NCI-H187 (cell line): ENCODE data around the gene NDUFA1.
"Not testable (repeated sequence)": the region's sequence is repeated elsewhere in the genome, so short reads cannot be mapped to it uniquely, and the experiment has no call there.

ENCODE experiments used
- DNase-seq, 2 experiments: peaks; one replicate each; lab custom pipeline; 2025; lab: John Stamatoyannopoulos, UW

Gene NDUFA1

DNA sequence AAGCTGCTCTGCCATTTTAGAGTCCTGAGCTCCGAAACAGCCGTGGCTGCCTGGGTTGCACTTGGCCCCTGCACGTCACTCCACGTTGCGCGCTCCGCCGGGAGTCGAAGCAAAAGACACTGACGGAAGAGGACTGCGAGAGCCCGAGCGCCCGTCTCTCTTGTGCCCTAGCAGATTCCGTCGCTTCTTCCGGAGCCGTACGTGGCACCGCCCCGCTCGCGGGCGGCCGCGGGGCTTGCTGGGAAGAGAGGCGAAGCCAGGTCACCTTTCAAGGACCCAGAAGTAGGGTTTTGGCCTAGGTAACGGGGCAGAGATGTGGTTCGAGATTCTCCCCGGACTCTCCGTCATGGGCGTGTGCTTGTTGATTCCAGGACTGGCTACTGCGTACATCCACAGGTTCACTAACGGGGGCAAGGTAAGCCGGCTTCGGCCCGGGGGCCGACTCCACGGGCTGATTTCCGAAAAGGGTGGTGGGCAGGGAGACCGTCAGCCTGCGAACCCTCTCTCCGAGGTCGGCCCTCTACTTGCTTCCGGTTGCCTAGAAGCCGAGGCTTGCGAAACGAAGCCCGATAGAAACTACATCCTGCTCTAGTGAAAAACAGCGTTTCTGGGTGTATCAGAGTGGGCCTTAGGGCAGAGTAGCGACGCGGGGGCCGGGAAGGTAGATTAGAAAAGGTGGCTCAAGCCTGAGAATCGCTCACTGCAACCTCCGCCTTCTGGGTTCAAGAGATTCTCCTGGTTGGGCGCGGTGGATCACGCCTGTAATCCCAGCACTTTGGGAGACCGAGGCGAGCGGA is at the start of gene NDUFA1, which contains the start of gene RNF113A:
NDUFA1 (plus strand) TSS at position 234 of the 797 bp plus-strand sequence; CDS start at position 314, 80 bp downstream.
RNF113A (minus strand) TSS at position 135 of the 797 bp plus-strand sequence; CDS start at position 15, 120 bp downstream.
- peak; percentile 74 to 88 for DNase-seq

DNA sequence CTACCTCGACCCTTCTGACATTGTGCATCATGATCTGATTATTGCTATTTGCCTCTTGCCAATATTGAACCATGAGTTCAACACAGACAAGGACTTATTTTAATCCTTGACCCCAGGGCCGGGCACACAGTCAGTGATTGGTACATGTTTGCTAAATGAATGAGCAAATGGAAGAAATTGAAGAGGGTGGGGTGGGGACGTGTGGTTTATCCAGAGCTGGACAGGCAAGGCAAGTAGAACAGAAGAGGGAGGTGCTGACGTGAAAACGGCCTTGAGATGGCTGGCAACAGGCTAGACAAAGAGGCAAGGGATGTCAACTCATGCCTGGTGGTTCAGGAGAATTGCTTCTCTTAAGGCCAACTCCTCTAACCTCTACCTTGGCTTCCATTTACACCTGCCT is 47.4 kb upstream of the NDUFA1 start:
- not testable (repeated sequence) for DNase-seq

DNA sequence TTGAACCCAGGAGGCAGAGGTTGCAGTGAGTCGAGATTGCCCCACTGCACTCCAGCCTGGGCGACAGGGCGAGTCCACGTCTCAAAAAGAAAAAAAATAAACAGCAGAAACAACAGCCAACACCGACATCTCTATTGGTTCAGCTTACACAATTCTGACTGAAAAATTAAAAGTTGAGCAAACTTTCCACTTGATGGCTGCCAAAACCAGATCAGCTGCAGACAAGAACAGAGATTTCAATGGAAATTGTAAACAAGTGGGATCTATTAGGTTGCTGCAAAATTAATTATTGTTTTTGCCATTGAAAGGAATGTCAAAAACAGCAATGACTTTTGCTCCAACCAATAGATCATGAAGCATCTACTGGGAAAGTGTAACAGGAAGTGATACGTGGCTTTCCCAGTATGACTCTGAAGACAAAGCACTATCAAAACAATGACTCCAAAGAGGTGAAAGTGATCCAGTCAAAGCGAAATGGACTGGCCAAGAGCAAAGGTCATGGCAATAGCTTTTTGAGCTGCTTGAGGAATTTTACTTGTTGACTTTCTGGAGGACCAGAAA is 45.2 kb upstream of the NDUFA1 start:
- no peak for DNase-seq

DNA sequence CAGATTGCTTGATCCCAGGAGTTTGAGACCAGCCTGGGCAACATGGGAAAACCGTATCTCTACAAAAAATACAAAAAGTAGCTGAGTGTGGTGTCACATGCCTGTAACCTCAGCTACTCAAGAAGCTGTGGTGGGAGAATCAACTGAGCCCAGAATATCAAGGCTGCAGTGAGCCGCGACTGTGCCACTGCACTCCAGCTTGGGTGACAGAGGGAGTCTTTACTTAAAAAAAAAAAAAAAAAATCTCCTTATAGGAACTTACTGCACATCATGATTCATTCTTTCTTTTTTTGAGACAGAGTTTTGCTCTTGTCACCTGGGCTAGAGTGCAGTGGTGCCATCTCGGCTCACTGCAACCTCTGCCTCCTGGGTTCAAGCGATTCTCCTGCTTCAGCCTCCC is 43.2 kb upstream of the NDUFA1 start:
- no peak for DNase-seq

DNA sequence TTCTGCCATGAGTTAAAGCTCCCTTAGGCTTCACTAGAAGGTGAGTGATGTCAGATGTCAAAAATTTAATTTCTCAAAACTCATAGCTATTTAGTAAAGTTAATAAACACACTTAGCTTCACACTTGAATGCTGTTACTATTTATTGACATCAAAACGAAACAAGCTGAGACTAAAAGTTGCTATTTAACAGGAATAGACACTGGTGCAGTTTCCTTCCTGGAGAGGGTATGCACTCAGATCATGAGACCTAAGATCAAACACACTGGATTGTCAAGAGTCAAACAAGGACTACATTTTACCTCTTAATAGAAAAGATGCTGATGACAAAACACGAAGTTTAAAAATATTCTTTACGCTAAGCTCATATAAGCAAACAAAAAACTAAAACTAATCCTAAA is 37.7 kb upstream of the NDUFA1 start:
- DNase-seq, result no peak

DNA sequence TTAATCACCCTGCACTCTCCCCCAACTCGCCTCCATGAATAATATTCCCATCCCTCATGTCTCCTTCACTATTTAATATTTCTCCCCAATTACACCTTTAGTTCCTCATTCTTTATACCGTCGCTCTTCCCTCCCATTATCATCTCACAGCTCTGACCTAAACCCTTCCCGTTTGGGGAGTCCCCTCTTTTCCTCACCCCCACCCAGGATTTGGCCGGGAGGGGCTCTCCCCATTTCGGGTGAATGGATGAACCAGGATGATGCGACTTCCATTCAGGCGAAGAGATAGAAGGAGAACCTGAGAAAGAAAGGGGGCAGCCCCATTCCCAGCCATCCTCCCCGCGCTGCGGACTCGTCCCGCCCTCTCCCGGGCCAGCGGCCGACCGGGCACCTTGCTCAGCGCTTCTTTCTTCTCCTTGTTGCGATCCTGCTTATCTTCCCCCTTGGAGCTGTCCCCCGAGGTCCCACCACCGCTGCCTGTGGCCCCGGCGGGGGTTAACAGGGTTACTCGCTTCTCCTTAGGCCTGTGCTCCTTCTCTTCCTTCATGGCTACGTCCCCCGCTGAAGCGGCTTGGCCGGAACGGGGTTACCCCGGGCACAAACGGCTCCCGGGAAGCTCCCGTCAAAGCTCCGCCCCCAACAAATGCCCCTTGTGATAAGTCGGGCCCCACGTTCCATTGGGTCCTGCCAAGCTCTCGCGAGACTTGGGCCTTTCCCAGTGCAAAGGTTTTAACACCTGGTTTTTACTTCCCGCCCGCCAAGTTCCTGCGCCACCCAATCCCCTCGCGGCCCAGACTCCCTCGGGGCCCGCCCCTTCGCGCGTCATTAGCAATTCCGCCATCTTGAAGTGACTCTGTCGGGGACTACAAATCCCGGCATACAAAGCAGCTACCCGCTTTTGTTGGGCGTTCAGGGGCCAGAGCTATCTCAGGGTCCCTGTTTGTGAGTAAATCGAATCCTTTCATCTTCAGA is 19.0 kb upstream of the NDUFA1 start, which contains the start of gene UPF3B:
UPF3B (minus strand) TSS at position 582 of the 972 bp plus-strand sequence; CDS start at position 547, 35 bp downstream.
- peak; percentile 93 to 99 for DNase-seq

DNA sequence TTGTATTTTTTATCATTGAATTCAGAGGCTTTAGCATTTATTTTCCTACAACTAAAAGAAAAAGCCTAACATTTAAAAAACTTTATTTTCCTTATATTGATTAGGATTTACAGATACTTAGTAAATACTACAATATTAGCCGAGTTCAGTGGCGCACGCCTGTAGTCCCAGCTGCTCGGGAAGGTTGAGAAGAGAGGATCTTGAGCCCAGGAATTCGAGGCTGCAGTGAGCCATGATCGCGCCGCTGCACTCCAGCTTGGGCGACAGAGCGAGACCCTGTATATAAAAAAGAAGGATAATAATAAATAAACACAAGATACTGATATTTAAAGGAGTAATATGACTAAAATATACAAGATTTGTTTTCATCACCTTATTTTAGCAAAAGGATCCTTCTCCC is 18.2 kb upstream of the NDUFA1 start:
- DNase-seq, result no peak

DNA sequence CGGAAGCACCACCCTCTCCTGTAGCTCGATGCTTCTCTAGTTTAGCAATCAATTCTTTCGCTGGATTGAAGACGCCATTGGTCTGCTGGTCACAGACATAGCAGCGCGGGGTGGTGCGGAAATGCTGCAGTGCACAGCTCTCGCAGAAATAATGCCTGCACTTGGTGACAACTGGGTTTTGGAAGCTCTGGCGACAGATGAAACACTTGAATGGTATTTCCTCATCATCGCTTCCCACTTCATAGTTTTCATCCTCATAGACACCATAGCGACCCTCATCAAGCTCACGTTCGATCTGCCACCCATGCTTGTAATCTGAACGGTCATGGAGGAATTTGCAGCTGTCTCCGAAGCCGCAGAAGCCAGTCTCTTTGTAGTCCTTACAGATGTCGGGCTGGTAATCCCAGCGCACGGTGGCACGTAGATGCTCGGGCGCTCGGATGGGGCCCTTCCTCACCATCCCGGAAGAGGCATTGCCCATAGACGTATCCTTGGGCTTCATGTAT is 953 bp upstream of the NDUFA1 start:
- peak in 1 of 2 experiments; percentile 43 for DNase-seq

DNA sequence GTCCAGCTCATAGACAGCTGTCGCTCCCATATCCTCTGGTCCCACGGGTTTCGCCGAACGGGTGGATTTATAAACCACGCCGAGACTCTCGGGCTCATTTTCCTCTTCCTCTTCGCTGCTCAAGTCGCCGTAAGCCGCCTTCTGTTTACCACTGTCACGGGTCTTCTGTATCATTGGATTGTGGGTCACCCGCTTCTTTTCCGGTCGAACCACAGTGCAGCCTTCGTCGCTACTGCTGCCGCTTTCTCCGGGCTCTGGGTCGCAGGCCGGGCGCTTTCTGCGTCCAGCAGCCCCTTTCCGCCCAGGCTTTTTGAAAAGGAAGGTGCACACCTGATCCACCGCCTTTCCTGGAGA is 410 bp upstream of the NDUFA1 start:
- peak in 1 of 2 experiments; percentile 52 for DNase-seq

DNA sequence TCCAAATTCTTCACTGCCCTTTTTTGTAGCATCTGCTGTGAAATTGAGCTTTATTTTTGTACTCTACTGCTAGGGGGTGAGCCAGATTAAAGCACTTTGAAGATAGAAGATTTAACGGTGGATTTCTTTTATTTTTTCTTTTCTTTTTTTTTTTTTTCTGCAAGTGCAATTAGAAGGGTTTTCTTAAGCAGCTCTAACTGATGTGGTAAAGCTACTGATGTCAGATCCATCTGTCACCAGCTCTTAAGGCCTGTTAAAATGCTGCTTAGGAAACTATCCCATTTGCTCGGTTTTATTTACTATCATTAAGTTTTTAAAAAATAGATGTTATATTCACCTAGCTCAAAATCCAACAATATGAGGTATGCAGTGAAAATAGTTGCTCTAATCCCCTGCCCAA is 7.1 kb downstream of the NDUFA1 start:
- no peak for DNase-seq

DNA sequence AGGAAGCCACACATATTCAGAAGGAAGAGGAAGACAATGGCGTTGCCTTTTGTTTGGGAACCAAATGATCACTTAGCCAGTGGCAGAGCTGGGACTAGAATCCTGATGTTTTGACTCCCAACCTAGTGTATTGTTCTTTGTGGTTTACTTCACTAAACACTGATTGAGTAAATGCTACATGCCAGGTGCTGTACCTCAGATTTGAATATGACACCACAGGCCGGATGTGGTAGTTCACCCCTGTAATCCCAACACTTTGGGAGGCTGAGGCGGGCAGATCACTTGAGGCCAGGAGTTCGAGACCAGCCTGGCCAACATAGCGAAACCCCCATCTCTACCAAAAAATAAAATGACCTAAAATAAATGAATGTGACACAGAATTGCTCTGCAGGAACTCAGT is 8.4 kb downstream of the NDUFA1 start:
- DNase-seq, result no peak

DNA sequence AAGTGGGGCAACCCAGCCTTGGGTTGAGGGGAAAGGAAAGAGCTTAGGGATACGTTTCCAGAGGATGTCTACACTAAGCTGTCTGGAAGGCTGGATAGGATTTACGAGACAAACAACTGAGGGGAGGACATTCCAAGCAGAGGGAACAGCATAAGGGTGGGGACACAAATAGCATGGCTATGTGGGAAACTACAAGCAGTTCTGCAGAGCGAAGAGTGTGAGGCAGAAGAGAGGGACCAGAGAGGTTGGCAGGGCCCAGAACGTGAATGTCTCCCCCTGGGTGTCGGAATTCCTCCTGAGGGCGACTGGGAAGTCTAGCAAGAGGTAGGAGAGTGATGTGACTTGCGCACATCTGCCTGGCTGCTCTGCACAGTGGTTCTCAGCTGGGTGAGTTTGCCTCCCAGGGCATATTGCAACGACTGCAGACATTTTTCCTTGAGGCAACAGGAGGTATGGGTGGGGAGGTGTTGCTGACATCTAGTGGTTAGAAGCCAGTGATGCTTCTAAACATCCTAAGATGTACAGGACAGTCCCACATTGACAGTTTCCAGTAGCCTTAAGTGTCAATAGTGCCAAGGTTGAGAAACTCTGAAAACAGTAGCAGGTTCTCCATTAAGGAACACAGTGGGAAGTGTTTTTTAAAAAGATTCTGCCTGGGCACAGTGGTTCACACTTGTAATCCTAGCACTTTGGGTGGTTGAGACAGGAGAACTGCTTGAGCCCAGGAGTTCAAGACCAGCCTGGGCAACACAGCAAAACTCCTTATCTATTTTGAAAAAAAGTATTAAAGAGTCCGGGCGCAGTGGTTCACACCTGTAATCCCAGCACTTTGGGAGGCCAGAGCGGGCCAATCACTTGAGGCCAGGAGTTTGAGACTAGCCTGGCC is 9.2 kb downstream of the NDUFA1 start:
- DNase-seq, result peak in 1 of 2 experiments; percentile 4

DNA sequence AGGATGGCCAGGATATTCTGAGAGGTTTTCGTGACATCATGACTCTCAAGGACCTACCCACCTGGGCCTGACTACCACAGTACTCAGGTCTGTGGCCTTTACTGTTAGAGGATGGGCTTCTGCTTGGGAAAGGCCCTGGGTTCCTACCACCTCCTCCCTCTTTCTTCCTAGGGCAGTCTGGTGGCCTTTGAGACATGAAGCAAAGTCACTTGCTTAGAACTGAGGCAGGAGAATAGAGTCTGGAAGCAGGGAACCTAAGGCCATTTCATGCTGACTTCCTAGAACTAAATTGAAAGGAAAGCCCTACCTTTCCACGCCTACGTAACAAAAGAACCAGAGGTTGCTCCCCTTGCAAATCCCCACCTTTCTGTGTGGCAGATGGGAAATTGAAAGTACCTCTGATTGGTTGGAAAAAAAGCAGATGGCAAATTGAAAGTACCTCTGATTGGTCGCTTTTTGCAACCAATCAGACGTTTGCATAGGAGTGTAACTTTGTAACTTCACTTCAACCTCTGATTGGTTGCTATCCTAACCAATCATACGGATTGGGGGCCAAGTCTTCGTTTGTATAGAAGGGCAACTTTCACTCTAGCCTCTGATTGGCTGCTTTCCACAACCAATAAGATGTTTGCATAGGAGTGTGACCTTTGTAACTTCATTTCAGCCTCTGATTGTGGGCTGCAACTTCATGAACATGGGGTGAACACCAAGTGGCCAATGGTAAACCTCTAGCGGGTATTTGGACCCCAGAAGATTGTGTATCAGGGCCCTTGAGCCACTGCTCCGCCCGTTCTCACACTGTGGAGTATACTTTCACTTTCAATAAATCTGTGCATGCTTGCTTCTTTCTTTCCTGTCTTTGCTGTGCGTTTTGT is 14.2 kb downstream of the NDUFA1 start:
- no peak for DNase-seq

DNA sequence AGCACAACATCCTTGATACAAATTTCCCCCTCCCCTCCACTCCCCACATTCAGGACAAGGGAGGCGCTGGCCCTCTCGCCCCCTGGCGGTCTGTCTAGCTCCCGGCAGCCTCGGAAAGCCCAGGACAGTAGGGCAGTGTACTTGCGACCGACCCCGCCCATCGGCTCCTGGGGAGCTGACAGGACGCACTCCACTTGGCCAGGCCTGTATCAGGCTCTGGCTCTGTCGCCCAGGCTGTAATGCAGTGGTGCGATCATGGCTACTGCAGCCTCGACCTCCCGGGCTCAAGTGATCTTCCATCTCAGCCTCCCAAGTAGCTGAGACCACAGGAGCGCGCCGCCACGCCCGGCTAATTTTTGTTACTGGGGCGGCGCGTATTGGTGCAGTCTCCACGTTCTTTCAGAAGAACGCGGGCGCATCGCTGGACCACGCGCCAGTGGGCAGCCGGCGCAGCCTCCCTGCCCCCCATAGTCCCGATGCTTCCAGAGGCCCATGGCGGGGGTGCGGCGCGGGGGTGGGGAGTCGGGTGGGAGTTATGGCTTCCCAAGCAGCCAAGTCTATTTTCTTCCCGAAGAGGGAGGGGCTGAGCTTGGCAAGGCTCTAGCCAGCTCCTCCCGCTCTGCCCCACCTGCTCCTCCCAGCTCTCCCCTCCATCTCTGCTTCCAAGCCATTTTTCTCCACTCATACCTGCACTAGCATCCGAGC is 16.2 kb downstream of the NDUFA1 start:
- peak in 1 of 2 experiments; percentile 13 for DNase-seq

DNA sequence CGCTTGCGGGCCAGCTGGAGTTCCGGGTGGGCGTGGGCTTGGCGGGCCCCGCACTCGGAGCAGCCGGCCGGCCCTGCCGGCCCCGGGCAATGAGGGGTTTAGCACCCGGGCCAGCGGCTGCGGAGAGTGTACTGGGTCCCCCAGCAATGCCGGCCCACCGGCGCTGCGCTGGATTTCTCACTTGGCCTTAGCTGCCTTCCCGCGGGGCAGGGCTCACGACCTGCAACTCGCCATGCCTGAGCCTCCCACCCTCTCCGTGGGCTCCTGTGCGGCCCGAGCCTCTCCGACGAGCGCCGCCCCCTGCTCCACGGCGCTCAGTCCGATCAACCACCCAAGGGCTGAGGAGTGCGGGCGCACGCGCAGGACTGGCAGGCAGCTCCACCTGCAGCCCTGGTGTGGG is 19.0 kb downstream of the NDUFA1 start:
- not testable (repeated sequence) for DNase-seq

DNA sequence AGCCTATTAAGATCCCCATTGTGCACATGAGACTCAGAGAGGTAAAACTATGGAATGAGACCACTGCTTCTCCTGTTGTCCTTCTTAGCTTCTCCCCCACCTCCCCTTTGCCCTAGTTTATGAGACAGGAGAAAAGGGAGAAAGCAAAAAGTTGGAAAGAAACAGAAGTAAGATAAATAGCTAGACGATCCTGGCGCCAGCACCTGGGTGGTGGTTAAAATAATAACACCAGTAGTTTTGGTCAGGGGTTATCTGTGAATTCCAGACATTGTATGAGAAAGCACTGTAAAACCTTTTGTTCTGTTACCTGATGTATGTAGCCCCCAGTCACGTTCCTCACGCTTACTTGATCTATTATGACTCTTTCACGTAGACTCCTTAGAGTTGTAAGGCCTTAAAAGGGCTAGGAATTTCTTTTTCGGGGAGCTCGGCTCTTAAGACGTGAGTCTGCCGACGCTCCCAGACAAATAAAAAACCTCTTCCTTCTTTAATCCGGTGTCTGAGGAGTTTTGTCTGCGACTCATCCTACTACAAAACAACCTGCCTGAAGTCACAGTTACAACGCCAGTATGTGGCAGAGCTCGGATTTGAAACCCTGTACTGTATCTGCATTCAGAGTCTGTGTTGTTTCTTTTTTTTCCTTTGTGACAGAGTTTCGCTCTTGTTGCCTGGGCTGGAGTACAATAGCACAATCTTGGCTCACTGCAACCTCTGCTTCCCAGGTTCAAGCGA is 20.5 kb downstream of the NDUFA1 start:
- DNase-seq, result not testable (repeated sequence)

DNA sequence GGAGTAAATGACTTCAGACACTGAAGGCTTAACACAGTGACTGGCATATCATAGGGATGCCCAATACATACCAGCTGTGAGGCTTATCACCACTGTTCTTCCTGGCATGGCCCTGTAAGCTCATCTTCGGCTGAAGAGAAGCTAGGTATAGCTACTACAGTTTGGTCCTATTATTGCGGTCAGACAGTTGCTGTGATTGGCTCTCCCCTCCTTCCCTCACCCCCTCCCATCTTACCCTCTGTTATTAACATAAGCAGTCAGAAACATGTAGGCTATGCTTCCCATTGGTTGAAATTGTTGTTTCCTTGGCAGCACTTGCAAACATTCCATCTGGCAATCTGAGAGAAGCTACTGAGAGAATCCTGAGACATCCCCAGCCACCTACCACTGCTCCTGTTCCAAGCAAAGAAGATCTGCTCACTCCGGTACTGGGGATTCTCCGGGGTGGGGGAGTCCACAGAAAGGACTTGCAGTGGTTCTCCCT is 24.3 kb downstream of the NDUFA1 start, which contains the start of gene AKAP14:
AKAP14 (plus strand) TSS at position 51 of the 484 bp plus-strand sequence. CDS start 7,331 bp downstream, outside the sequence.
- no peak for DNase-seq

DNA sequence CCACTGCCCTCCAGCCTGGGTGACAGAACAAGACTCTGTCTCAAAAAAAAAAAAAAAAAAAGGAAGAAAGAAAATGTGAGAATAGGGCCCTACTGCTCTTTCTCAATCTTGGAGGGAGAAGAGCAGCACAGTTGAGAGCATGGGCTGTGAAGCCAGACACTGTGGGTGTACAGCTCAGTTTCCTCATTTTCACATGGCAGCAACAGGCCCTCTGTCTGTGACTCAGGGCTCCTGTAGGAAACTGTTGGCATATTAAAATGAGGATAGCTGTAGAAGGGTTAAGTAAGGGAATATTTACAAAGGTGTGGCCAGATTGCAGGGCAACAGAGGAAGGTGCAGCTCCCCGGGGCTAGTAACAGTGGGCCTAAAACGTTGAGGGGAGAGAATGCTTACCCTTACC is 27.5 kb downstream of the NDUFA1 start:
- DNase-seq, result no peak
